Endothelial cell of umbilical vein (primary cell): ENCODE data around the gene CIDEA.

Experiments used
- EZH2 ChIP-seq: IDR thresholded peaks from 2 replicates; pipeline ENCODE4 v1.6.1; 2012; ENCODE audit warnings: borderline replicate concordance, low read depth, mild to moderate bottlenecking, moderate library complexity, low read length, inconsistent platforms; ENCODE audit not compliant: severe bottlenecking
- TF ChIP-seq, protein P1 (sequence below), 2 donors: IDR thresholded peaks; 1 replicate in 1 of 2; 2 replicates in 1 of 2; pipeline ENCODE4 v1.5.1; 2011; ENCODE audit warnings: low read length in 2 of 2, mild to moderate bottlenecking in 2 of 2, moderate library complexity in 2 of 2, control low read depth in 1 of 2, inconsistent platforms in 1 of 2, low read depth in 1 of 2; ENCODE audit not compliant: insufficient read depth in 1 of 2; ENCODE audit errors: extremely low read depth in 1 of 2

- no peak for TF ChIP-seq EZH2
- TF ChIP-seq, protein P1, sequence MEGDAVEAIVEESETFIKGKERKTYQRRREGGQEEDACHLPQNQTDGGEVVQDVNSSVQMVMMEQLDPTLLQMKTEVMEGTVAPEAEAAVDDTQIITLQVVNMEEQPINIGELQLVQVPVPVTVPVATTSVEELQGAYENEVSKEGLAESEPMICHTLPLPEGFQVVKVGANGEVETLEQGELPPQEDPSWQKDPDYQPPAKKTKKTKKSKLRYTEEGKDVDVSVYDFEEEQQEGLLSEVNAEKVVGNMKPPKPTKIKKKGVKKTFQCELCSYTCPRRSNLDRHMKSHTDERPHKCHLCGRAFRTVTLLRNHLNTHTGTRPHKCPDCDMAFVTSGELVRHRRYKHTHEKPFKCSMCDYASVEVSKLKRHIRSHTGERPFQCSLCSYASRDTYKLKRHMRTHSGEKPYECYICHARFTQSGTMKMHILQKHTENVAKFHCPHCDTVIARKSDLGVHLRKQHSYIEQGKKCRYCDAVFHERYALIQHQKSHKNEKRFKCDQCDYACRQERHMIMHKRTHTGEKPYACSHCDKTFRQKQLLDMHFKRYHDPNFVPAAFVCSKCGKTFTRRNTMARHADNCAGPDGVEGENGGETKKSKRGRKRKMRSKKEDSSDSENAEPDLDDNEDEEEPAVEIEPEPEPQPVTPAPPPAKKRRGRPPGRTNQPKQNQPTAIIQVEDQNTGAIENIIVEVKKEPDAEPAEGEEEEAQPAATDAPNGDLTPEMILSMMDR (IDR thresholded peaks at IDR 0.05; ENCODE audit: extremely low read depth in 1 of 2, insufficient read depth in 1 of 2, low read depth in 1 of 2, low read length in 2 of 2): no peak
These were observed 34.2 kb downstream of the CIDEA start for GRCh38 chr18:12288403-12288755.
